H9 (cell line): ENCODE results near the gene NXNL2. TPM values are rescaled to one million over a fixed set of nuclear protein-coding genes. Genes with fewer than 3 reads are reported as not detected.

Experiments
- DNase-seq: peaks from one replicate; pipeline ENCODE4 v3.0.0-alpha.2; 2017
- H2AFZ ChIP-seq: one replicate; pipeline ENCODE4 v1.6.1; 2013; ENCODE audit warnings: mild to moderate bottlenecking, low read length, control low read depth, moderate library complexity
- H2AK5ac ChIP-seq: 2 replicates; pipeline ENCODE4 v1.6.1; 2013; ENCODE audit warnings: low read length, control low read depth, mixed read lengths; ENCODE audit not compliant: insufficient read length
- H2BK120ac ChIP-seq: one replicate; pipeline ENCODE4 v1.6.1; 2013; ENCODE audit warnings: low read depth, mild to moderate bottlenecking, low read length, control low read depth, inconsistent platforms; ENCODE audit not compliant: poor library complexity, severe bottlenecking
- H2BK12ac ChIP-seq: 2 replicates; pipeline ENCODE4 v1.6.1; 2013; ENCODE audit warnings: low read length, control low read depth, mixed read lengths, low read depth; ENCODE audit not compliant: insufficient read length
- H2BK15ac ChIP-seq: 2 replicates; pipeline ENCODE4 v1.6.1; 2013; ENCODE audit warnings: low read depth, low read length, control low read depth
- H2BK20ac ChIP-seq: one replicate; pipeline ENCODE4 v1.6.1; 2013; ENCODE audit warnings: low read depth, mild to moderate bottlenecking, low read length, control low read depth, inconsistent platforms; ENCODE audit not compliant: poor library complexity, severe bottlenecking
- H2BK5ac ChIP-seq: 2 replicates; pipeline ENCODE4 v1.6.1; 2013; ENCODE audit warnings: low read length, control low read depth, mixed read lengths; ENCODE audit not compliant: insufficient read length
- H3K14ac ChIP-seq: 2 replicates; pipeline ENCODE4 v1.6.1; 2013; ENCODE audit warnings: low read length, control low read depth; ENCODE audit not compliant: insufficient read depth
- H3K18ac ChIP-seq: 2 replicates; pipeline ENCODE4 v1.6.1; 2013; ENCODE audit warnings: low read depth, mild to moderate bottlenecking, mixed read lengths, low read length, control low read depth; ENCODE audit not compliant: insufficient read length
- H3K23ac ChIP-seq: 2 replicates; pipeline ENCODE4 v1.6.1; 2013; ENCODE audit warnings: low read length, control low read depth, mixed read lengths, low read depth; ENCODE audit not compliant: insufficient read length
- H3K23me2 ChIP-seq: 2 replicates; pipeline ENCODE4 v1.6.1; 2013; ENCODE audit warnings: low read depth, mild to moderate bottlenecking, mixed read lengths, low read length, control low read depth; ENCODE audit not compliant: insufficient read length, poor library complexity, severe bottlenecking
- H3K27ac ChIP-seq: 2 replicates; pipeline ENCODE4 v1.5.1; 2013; ENCODE audit warnings: low read length, control low read depth, mixed read lengths, low read depth; ENCODE audit not compliant: insufficient read length
- H3K27me3 ChIP-seq: 2 replicates; pipeline ENCODE4 v1.6.1; 2013; ENCODE audit warnings: low read length, control low read depth, inconsistent platforms; ENCODE audit not compliant: insufficient read depth
- H3K4ac ChIP-seq: 2 replicates; pipeline ENCODE4 v1.6.1; 2013; ENCODE audit warnings: low read depth, mild to moderate bottlenecking, control low read depth, inconsistent platforms, low read length, moderate library complexity
- H3K4me1 ChIP-seq: 2 replicates; pipeline ENCODE4 v1.6.1; 2013; ENCODE audit warnings: low read length, control low read depth, inconsistent platforms; ENCODE audit not compliant: insufficient read depth
- H3K4me2 ChIP-seq: 2 replicates; pipeline ENCODE4 v1.6.1; 2013; ENCODE audit warnings: low read length, control low read depth, mixed read lengths; ENCODE audit not compliant: insufficient read length, insufficient read depth
- H3K56ac ChIP-seq: 2 replicates; pipeline ENCODE4 v1.6.1; 2013; ENCODE audit warnings: low read depth, mild to moderate bottlenecking, mixed read lengths, low read length, control low read depth; ENCODE audit not compliant: insufficient read length
- H3K79me1 ChIP-seq: 2 replicates; pipeline ENCODE4 v1.6.1; 2013; ENCODE audit warnings: low read depth, mild to moderate bottlenecking, moderate library complexity, low read length, control low read depth, inconsistent platforms; ENCODE audit not compliant: insufficient read depth, poor library complexity, severe bottlenecking
- H3K79me2 ChIP-seq: 2 replicates; pipeline ENCODE4 v1.6.1; 2013; ENCODE audit warnings: low read length, control low read depth, inconsistent platforms; ENCODE audit not compliant: insufficient read depth
- H3K9ac ChIP-seq: 2 replicates; pipeline ENCODE4 v1.6.1; 2013; ENCODE audit warnings: low read length, control low read depth, mixed read lengths; ENCODE audit not compliant: insufficient read length; ENCODE audit errors: extremely low read depth
- H3K9me3 ChIP-seq: one replicate; pipeline ENCODE4 v1.6.1; 2013; ENCODE audit warnings: low read depth, low read length, inconsistent platforms; ENCODE audit not compliant: control insufficient read depth
- H3T11ph ChIP-seq: one replicate; pipeline ENCODE4 v1.6.1; 2013; ENCODE audit warnings: mild to moderate bottlenecking, low read length, control low read depth, inconsistent platforms
- H4K20me1 ChIP-seq: one replicate; pipeline ENCODE4 v1.6.1; 2013; ENCODE audit not compliant: control insufficient read depth, insufficient read length, insufficient read depth
- H4K5ac ChIP-seq: 2 replicates; pipeline ENCODE4 v1.6.1; 2013; ENCODE audit warnings: low read depth, mild to moderate bottlenecking, mixed read lengths, low read length, control low read depth; ENCODE audit not compliant: insufficient read length
- H4K8ac ChIP-seq: replicated peaks from 2 replicates; pipeline ENCODE4 v1.6.1; 2013; ENCODE audit warnings: low read length, control low read depth, mixed read lengths, low read depth; ENCODE audit not compliant: insufficient read length
- H4K91ac ChIP-seq: 2 replicates; pipeline ENCODE4 v1.6.1; 2013; ENCODE audit warnings: low read depth, mild to moderate bottlenecking, moderate library complexity, mixed read lengths, low read length, control low read depth; ENCODE audit not compliant: insufficient read length
- H3K27ac Mint-ChIP-seq, 3 experiments: 2 replicates in 2 of 3; 3 replicates in 1 of 3; pipeline ENCODE4 v1.8.0; 2020 to 2021; ENCODE audit warnings: mixed read lengths in 3 of 3, mild to moderate bottlenecking in 1 of 3, moderate library complexity in 1 of 3
- H3K27me3 Mint-ChIP-seq: 2 replicates; pipeline ENCODE4 v1.8.0; 2021; ENCODE audit warnings: low read depth, mild to moderate bottlenecking, moderate library complexity, mixed read lengths
- H3K36me3 Mint-ChIP-seq, 3 experiments: 2 replicates in 2 of 3; 3 replicates in 1 of 3; pipeline ENCODE4 v1.8.0; 2020 to 2021; ENCODE audit warnings: low read depth in 3 of 3, mixed read lengths in 3 of 3; ENCODE audit not compliant: insufficient read depth in 1 of 3
- H3K4me1 Mint-ChIP-seq, 2 experiments: 2 replicates each; pipeline ENCODE4 v1.8.0; 2020; ENCODE audit warnings: mixed read lengths in 2 of 2
- H3K4me3 Mint-ChIP-seq, 2 experiments: 2 replicates in 1 of 2; 3 replicates in 1 of 2; pipeline ENCODE4 v1.8.0; 2020 to 2021; ENCODE audit warnings: mild to moderate bottlenecking in 2 of 2, mixed read lengths in 2 of 2, moderate library complexity in 1 of 2
- H3K9me3 Mint-ChIP-seq, 2 experiments: 2 replicates in 1 of 2; 3 replicates in 1 of 2; pipeline ENCODE4 v1.8.0; 2020; ENCODE audit warnings: mild to moderate bottlenecking in 2 of 2, mixed read lengths in 2 of 2, moderate library complexity in 1 of 2
- WGBS: extraction: QIAGEN DNeasy Blood & Tissue Kit; methylation state at CpG from one replicate; pipeline ENCODE4 v1.1.7; 2013; ENCODE audit warnings: missing lambda C conversion rate, low lambda C conversion rate, mixed read lengths; ENCODE audit not compliant: insufficient read length; ENCODE audit errors: extremely low coverage; 5-methylcytosine and 5-hydroxymethylcytosine counted together
- total RNA-seq: library from RNA; stranded (reverse); gene quantifications from 2 replicates; pipeline ENCODE4 v1.2.1, GENCODE V29; 2021
- TF ChIP-seq, protein P1 (sequence below): fragments of 200-600 bp; sonication (generic); conservative IDR thresholded peaks from 3 replicates; pipeline ENCODE4 v1.8.0; 2021; ENCODE audit warnings: antibody characterized with exemption, mild to moderate bottlenecking

NXNL2 gene
- total RNA-seq, 1 experiment from 2014 or later: 0.57 TPM

GRCh38 chr9:88503845-88504764 is 30.9 kb upstream of the NXNL2 start:
- 100% methylated on average over 4 of the region's 17 CpGs for WGBS

More at GRCh38 chr9:88503845-88504764, 30.9 kb upstream of the NXNL2 start:
- H4K20me1 ChIP-seq: no peaks in the 10 kb centered on the region
- H3K36me3 Mint-ChIP-seq: peaks cover 0 to 6% (median 4%) of the 10 kb centered on the region in 3 experiments; a peak in 5 of 7 replicates
- no peak overlapping the region for H3K4ac ChIP-seq
- H2BK5ac ChIP-seq: no peak overlapping the region
- TF ChIP-seq, protein P1, sequence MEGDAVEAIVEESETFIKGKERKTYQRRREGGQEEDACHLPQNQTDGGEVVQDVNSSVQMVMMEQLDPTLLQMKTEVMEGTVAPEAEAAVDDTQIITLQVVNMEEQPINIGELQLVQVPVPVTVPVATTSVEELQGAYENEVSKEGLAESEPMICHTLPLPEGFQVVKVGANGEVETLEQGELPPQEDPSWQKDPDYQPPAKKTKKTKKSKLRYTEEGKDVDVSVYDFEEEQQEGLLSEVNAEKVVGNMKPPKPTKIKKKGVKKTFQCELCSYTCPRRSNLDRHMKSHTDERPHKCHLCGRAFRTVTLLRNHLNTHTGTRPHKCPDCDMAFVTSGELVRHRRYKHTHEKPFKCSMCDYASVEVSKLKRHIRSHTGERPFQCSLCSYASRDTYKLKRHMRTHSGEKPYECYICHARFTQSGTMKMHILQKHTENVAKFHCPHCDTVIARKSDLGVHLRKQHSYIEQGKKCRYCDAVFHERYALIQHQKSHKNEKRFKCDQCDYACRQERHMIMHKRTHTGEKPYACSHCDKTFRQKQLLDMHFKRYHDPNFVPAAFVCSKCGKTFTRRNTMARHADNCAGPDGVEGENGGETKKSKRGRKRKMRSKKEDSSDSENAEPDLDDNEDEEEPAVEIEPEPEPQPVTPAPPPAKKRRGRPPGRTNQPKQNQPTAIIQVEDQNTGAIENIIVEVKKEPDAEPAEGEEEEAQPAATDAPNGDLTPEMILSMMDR: no peak
- H3K14ac ChIP-seq: no peak overlapping the region
- H2AK5ac ChIP-seq: no peak overlapping the region
- no peak overlapping the region for H3K56ac ChIP-seq
- no peaks in the 10 kb centered on the region for H3K79me2 ChIP-seq
- H4K91ac ChIP-seq: no peak overlapping the region
- no peak overlapping the region for H2AFZ ChIP-seq
- H3K4me1 Mint-ChIP-seq: peaks cover 10 to 17% of the 10 kb centered on the region in 2 experiments
- no peak for DNase-seq
- peaks cover 4 to 6% of the 10 kb centered on the region in 2 experiments for H3K9me3 Mint-ChIP-seq
- H3K27me3 Mint-ChIP-seq: no peaks in the 10 kb centered on the region
- H4K8ac ChIP-seq: no peak overlapping the region
- H3K18ac ChIP-seq: no peak overlapping the region
- H3K79me1 ChIP-seq: no peaks in the 10 kb centered on the region
- H3K27ac ChIP-seq: no peak overlapping the region
- no peak overlapping the region for H3T11ph ChIP-seq
- peak overlapping the region in 1 of 3 experiments; percentile 77; a peak in 3 of 7 replicates for H3K27ac Mint-ChIP-seq
- H3K9me3 ChIP-seq: no peaks in the 10 kb centered on the region
- no peak overlapping the region for H4K5ac ChIP-seq
- H2BK20ac ChIP-seq: no peak overlapping the region
- no peak overlapping the region for H3K9ac ChIP-seq
- no peak overlapping the region for H2BK120ac ChIP-seq
- no peak overlapping the region for H3K23ac ChIP-seq
- H2BK15ac ChIP-seq: no peak overlapping the region
- H3K4me2 ChIP-seq: no peak overlapping the region
- H3K4me1 ChIP-seq: peaks cover 6% of the 10 kb centered on the region; the same call in 1 of the 2 replicates
- H2BK12ac ChIP-seq: no peak overlapping the region
- no peaks in the 10 kb centered on the region for H3K27me3 ChIP-seq
- H3K4me3 Mint-ChIP-seq: no peak overlapping the region
- no peaks in the 10 kb centered on the region for H3K23me2 ChIP-seq
